ENCODE results near the gene UBE3B. TPM values are rescaled to one million over a fixed set of nuclear protein-coding genes. Genes with fewer than 3 reads are reported as not detected.

Gene UBE3B
- total RNA-seq, 2 donors from 2014 or later, result 57.9 to 85.8 TPM

- Histone ChIP-seq H3K4me3 (no peak overlapping the region), H3K36me3 (peaks cover 0 to 12% of the 10 kb centered on the region in 2 donors), H3K27ac (no peak overlapping the region), H3K4me1 (replicated peaks) (peaks cover 4% of the 10 kb centered on the region), H3K27me3 (replicated peaks; ENCODE audit: insufficient read depth) (no peaks in the 10 kb centered on the region), H3K9me3 (no peaks in the 10 kb centered on the region)
- TF ChIP-seq CTCF (IDR thresholded peaks at IDR 0.05) (no peak), POLR2A (IDR thresholded peaks at IDR 0.05) (no peak), POLR2AphosphoS5 (IDR thresholded peaks at IDR 0.05) (no peak)
- intact Hi-C loops (cut with DNase I), result no loop called here
- DNase-seq (ENCODE audit: low spot score), result no peak
- 80% methylated on average over 7 of the region's 7 CpGs for WGBS
Observed at GRCh38 chr12:109568486-109568885, 91.1 kb downstream of the UBE3B start.

DNA sequence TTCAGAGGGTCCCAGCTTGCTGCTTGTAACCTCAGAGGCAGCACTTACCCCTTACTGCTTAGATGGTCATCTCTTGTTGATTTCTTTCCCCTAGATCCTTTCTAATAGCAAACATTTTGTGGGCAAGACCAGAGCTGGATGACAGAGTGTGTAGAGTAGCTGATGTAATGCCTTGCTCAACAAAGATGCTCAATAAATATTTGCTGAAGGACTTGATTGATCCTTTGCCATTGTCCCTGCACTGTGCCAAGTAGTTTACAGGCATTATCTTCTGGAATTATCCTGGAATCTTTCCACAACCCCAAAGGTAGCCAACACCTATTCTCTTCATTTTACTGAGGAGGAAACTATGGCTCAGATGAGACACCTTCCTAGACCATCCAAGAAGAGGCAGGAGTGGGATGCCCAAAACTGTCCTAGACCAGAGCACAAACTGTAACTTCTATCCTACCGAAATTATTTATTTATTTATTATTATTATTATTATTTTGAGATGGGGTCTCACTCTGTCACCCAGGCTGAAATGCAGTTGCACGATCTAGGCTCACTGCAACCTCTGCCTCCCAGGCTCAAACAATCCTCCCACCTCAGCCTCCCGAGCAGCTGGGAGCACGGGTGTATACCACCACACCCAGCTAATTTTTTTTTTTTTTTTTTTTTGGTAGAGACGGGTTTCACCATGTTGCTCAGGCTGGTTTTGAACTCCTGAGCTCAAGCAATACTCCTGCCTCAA is 94.5 kb downstream of the UBE3B start:
- TF ChIP-seq CTCF (IDR thresholded peaks at IDR 0.05), result no peak
- peak; percentile 80 for TF ChIP-seq POLR2AphosphoS5 (IDR thresholded peaks at IDR 0.05)
- DNase-seq (ENCODE audit: low spot score), result peak; percentile 43
- WGBS, result 79% methylated on average over 5 of the region's 5 CpGs
- peaks cover 4% of the 10 kb centered on the region for H3K4me1 ChIP-seq (replicated peaks)
- H3K4me3 ChIP-seq, result no peak overlapping the region
- no peaks in the 10 kb centered on the region for H3K27me3 ChIP-seq (replicated peaks; ENCODE audit: insufficient read depth)
- no peaks in the 10 kb centered on the region for H3K9me3 ChIP-seq
- intact Hi-C loops (cut with DNase I), result loop anchor here (10.0 kb wide), 1 partner anchor 147 kb away; no protein-coding TSS in a partner anchor
- H3K36me3 ChIP-seq, result no peaks in the 10 kb centered on the region
- peak overlapping the region; percentile 33 to 90 for H3K27ac ChIP-seq

GRCh38 chr12:109572506-109572845 is 95.0 kb downstream of the UBE3B start:
- H3K27me3 ChIP-seq (replicated peaks; ENCODE audit: insufficient read depth), result no peaks in the 10 kb centered on the region
- intact Hi-C loops (cut with DNase I), result loop anchor here (10.0 kb wide), 1 partner anchor 148 kb away; no protein-coding TSS in a partner anchor
- no peak for DNase-seq (ENCODE audit: low spot score)
- TF ChIP-seq CTCF (IDR thresholded peaks at IDR 0.05), result no peak
- no peaks in the 10 kb centered on the region for H3K36me3 ChIP-seq
- WGBS, result 56% methylated on average over 3 of the region's 3 CpGs
- peak overlapping the region; percentile 80 to 90 for H3K27ac ChIP-seq
- H3K9me3 ChIP-seq, result no peaks in the 10 kb centered on the region
- H3K4me3 ChIP-seq, result peak overlapping the region; percentile 60 to 76
- peaks cover 4% of the 10 kb centered on the region for H3K4me1 ChIP-seq (replicated peaks)

DNA sequence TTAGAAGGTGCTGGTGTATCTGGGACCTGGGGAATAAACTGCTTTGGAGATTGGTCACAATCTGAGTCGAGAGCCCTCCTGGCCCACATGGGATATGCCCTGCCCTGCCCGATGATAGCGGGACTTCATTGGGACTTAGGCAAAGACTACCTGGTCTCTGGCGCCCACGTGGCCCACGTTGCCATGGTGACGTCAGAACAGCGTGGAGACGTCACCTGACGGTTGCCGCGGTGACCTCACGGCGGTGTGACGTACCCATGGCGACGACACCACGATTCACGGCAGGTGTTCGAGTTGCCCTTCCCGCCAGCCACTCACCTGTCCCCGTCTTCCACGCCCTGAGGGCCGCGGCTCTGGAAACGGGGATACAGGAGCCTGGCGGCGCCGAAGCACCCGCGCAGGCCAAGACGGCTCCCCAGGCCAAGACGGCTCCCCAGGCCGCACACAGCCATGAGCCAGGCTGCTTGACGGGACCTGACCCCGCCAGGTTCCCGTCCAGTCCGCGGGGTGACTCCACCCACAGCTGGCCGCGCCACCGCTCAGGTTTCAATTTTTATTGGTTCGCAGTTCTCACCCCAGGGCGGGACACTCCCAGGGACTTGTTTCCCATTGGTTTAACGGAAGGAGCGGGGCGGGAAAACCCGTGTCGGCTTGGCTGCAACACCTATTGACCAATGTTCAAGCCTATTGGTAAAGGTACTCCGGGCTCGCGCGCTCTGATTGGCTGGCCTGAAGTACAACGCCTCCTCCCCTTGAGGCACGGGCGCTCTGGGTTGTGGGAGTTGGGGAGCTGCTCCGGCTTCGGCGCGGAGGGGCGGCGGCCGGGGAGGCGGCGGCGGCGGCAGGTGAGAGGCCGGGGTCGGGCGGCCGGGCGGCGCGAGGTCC is 95.8 kb downstream of the UBE3B start, which contains the start of the genes MMAB and MVK:
MMAB (minus strand) TSS at position 476 of the 885 bp plus-strand sequence; CDS start at position 452, 24 bp downstream.
MVK (plus strand) TSS at position 766 of the 885 bp plus-strand sequence. CDS start 1,029 bp downstream, outside the sequence.
- WGBS, result under 1% methylated on average over 73 of the region's 74 CpGs
- peak; percentile 99 for DNase-seq (ENCODE audit: low spot score)
- Histone ChIP-seq H3K9me3 (no peaks in the 10 kb centered on the region), H3K27me3 (replicated peaks; ENCODE audit: insufficient read depth) (no peaks in the 10 kb centered on the region), H3K27ac (peak within 1 kb of the TSS; percentile 80 to 90), H3K36me3 (no peaks in the 10 kb centered on the region), H3K4me3 (peak within 1 kb of the TSS; percentile 60 to 76), H3K4me1 (replicated peaks) (peaks cover 4% of the 10 kb centered on the region)
- intact Hi-C loops (cut with DNase I), result loop anchor here (10.0 kb wide), 1 partner anchor 148 kb away; no protein-coding TSS in a partner anchor
- TF ChIP-seq CTCF (IDR thresholded peaks at IDR 0.05), result peak in 2 of 4 experiments; percentile 11 to 14
- peak; percentile 97 for TF ChIP-seq POLR2AphosphoS5 (IDR thresholded peaks at IDR 0.05)
- peak; percentile 43 for TF ChIP-seq POLR2A (IDR thresholded peaks at IDR 0.05)

All from prostate gland (tissue), 2 donors.